NCI-H1092 treated with DMSO at 0.1 percent for 48 hours (cell line): ENCODE measurements around the gene R3HDM4.

Source experiments
- DNase-seq: peaks from one replicate; lab custom pipeline; 2025; lab: John Stamatoyannopoulos, UW

Gene R3HDM4

DNA sequence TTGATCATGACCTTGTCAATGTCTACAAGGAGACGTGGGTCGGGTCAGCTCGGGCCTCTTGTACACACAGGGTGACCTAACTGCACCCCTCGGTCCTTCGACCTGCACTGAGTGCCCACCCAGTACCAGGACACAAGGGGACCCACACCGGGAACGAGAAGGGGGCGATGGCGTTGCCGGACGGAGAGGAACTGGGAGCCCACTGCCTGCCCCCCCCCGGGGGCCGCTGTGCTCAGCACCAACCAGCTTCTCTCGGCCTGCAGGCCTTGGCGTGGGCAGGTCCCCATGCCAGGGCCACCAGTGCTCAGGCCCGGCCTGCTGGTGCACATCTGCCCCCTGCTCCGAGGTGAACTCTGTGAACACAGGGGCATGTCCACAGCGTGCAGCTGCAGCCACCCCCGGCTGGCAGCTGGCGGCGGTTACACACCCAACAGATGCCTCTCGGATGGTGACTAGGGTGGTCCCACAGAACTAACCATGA lies 39.4 kb downstream of the R3HDM4 start:
- no peak for DNase-seq

DNA sequence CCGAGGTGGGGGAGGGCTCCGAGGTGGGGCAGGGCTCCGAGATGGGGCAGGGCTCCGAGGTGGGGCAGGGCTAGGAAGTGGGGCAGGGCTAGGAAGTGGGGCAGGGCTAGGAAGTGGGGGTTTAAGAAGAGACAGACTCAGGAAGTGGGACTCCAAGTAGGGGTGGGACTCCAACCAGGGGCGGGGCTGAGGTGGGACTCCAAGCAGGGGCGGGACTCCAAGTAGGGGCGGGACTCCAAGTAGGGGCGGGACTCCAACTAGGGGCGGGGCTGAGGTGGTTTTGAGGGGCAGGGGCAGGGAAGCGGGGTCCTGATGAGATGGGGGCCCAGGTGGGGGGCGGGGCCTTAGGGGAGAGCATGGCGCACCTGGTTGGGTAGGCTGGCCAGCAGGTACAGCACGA lies 39.9 kb downstream of the R3HDM4 start:
- DNase-seq = no peak

DNA sequence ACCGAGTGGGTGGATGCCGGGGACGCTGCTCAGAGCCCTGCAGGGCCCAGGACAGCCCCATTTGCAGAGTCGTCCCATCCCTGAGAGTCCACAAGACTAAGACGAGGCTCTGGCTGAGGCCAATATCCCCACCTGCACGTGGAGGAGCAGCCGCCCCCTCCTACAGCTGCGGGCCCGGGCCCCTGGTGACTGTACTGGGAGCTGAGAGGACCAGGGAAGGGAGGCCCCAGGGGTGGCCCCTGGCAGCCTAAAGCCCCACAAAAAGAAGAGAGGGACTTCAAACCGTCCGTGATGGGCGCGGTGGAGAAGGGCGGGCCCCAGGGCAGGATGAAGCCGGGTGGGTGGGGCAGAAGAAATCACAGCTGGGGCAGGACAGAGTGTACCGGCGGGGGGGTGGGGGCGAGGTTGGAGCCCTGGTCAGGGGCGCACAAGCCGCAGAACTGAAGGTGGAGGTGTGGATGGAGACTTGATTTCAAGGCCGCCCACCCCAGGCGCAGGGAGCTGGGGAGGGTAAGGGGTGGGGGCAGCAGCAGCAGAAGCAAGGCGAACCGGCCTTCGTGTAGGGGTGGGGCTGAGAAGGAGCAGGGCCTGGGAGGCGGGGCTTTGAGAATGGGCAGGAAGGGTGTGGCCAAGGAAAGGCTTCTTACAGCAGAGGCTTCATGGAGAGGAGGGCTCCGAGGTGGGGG lies 40.6 kb downstream of the R3HDM4 start:
- no peak for DNase-seq

DNA sequence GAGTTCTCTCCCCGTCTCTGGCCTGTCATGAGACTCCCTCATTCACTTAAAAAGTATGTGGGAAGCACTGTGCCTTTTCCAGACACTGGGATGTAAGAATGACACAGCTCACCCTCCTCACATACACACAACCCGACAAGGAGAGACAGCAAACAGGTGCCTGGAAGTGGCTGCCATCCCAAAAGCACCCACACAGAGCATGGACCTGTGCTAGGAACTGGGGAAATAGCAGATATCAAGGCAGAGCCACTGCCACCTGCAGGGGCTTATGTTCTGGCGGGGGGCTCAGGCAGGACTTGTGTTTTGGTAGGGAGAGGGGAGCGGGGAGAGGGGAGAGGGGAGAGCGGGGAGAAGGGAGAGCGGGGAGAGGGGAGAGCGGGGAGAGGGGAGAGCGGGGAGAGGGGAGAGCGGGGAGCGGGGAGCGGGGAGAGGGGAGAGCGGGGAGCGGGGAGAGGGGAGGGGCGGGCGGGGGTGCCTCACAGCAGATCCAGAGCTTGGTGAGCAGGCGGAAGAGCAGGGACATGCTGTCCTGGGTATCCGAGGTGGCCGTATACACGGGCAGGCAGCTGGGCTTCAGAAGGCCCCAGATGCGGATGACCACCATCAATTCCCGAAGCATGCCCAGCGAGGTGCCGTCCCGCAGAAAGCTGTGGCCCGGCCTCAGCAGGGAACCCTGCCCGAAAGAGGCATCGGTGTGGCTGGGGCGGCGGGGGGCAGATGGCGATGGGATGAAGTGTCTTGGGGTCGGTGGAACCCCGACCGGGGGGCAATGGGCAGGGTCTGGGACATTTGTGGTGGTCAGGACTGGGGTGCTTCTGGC lies 41.4 kb downstream of the R3HDM4 start:
- no peak for DNase-seq

DNA sequence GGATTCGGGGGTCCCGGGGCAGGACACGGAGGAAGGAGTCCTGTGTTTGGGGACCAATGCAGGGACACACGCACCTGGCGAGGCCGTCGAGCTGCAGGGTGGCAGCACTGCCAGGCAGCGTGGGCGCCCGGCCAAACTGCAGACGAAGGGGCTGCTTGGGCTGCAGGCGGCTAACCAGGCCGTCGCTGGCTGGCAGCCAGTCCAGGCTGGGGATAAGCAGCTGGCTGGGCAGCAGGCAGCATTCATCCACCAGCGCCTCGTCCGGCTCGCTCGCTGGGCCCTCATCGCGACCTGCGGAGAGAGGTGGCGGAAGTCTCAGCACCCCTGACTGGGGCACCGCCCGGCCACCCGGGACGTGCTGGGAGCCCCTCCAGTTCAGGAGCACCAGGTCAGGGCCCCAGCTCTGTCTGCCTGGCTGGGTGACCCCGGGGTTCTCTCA lies 42.0 kb downstream of the R3HDM4 start:
- DNase-seq = peak; percentile 88

DNA sequence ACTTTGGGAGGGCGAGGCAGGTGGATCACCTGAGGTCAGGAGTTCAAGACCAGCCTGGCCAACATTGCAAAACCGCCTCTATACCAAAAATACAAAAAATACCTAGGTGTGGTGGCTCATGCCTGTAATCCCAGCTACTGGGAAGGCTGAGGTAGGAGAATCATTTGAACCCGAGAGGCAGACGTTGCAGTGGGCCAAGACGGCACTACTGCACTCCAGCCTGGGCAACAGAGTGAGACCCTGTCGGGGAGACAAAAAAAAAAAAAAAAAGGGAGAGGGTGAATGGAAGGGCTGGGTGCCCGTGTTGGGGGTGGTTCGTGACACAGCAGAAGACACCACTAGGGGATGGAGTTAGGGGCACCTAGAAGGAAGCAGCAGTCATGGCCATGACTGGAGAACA lies 42.7 kb downstream of the R3HDM4 start:
- no peak for DNase-seq

DNA sequence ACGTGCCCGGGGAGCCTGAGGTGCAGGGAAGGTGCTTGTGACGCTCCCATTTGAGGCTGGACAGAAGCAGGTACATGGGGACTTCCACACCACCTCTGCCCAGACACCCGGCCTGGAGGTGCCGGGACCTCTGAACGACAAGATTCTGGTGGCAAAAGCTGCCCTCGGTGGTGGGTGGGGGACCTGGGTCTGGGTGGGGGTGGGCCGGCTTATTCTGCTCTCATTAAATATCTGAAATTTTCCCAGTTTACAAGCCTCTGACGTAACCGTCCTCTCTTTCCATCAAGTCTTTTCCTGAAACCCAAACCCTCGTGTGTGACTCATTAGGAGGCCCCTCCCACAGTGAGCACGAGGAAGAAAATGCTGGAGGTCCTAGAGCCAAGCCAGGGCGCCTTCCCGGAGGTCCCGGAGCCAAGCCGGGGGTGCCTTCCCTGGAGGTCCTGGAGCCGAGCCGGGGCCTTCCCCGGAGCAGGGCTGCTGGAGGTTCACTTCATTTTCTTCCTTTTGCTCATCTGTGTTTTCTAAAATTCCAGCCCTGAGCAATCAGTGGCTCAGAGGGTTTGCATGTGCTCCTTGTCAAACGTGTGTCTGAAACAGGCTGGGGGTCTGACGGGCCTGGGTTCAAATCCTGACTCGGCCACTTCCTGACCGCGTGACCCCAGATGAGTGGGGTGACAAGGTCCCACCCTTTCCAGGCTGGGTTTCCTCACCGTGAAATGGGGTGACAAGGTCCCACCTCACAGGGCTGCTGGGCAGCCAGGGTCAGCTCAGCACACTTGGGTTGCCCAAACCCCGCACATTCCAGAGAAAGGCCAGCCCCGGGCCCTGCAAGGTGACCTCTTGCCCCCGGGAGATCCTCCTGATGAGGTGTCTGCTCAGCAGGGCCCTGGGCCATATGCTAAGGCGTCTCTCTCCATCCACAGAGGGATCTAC lies 43.5 kb downstream of the R3HDM4 start:
- DNase-seq = no peak

DNA sequence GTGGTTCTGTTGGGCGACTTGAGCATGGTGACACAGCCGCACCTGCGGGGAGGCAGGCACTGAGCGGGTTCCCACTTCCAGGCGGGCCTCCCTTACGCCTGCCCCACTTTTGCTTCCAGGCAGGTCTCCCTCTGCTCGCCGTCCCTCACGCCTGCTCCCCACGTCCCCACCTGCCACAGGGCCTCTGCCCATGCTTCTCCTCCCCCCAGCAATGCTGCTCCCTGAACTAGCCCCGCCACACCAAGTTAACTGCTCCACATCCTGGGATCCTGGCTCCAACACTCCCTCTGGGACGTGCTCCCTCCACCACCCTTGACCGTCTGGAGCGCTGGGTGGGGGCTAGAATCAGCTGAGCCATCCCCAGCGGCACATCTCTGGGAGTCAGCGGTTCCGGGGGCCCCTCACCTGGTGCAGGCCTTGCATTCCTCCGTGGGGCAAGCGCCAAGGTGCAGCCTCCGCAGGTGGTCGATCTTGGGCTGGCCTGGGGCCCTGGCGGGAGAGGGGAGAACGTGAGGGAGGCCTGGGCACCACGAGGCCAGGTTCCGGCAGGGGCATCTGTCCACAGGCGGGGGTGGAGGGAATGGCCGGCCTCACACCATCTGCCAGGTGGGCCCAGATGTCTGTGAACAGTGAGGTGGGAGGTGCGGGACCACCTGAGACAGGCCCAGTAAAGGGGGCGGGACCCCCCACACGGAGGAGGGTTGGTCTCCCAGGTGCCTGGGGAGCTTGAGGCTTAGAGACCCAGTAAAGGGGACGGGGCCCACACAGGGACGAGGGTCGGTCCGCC lies 44.4 kb downstream of the R3HDM4 start:
- no peak for DNase-seq

DNA sequence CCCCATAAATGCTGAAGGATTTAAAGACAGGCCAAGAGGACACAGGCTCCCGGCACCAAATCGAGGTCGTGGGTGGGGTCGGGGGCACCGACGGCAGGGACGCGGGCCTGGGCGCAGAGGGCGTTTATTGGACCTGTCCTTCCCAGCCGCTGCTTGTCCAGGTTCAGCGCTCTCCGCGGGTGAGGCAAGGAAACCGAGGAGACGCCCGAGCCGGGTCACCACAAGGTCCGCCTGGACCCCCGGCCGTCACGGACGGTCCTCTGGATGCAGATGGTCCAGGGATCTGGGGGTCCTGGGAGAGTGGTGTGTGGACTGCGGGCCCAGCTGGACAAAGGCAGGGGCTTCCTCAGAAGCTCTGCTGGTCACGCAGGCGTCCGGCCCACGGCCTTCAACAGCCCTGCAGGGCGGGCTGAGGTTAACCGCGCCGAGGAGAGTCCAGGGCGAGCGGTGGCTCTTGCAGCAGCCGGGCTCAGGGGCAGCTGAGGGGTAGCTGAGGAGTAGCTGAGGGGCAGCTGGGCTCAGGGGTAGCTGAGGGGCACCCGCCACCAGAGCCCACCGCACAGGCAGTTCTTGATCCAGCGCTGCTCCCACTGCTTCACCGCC lies 45.1 kb downstream of the R3HDM4 start:
- no peak for DNase-seq

DNA sequence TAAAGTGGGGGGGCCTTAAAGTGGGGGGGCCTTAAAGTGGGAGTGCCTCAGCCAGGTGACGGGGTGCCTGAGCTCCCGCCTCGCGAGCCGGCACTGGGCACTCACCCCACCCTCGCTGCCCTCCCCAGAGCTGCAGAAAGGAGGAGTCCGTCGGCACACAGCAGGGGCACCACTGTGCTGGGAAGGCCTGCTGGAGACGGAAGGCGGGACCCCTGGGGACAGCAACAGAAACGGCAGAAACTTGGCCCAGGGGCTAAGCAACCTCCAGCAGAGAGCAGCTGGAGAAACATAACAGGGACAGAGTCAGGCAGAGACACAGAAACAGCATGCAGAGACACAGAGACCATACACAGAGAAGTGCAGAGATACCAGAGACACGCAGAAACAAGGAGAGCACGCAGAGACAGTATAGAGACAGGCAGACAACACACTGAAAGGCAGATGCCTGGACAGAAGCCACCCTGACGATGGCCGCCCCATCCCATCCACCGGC lies 45.7 kb downstream of the R3HDM4 start:
- DNase-seq = no peak

DNA sequence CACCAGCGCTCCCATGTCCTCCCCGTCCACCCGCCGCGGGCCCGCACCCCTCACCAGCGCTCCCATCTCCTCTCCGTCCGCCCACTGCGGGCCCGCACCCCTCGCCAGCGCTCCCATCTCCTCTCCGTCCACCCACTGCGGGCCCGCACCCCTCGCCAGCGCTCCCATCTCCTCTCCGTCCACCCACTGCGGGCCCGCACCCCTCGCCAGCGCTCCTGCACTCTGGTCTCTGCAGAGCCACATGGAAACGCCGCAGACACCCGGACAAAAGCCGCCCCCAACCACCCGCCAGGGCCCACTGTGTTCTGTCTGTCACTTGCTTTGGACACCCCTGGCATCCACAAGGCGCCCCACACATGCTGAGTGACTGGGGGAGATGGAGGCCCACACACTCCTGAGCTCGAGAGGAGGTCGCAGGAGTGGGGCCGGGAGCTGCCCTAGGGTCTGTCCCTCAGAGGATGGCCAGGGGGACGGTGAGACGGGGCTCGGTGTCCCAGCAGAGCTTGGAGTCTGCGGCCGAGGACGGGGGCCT lies 46.2 kb downstream of the R3HDM4 start:
- no peak for DNase-seq

DNA sequence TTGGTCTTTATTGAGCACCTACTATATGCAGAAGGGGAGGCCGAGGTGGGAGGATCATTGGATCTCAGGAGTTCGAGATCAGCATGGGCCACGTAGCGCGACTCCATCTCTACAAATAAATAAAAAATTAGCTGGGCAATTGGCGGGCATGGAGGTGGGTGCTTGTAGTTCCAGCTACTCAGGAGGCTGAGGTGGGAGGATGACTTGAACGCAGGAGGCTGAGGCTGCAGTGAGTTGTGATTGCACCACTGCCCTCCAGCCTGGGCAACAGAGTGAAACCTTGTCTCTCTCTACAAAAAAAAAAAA lies 49.8 kb downstream of the R3HDM4 start:
- DNase-seq = no peak

DNA sequence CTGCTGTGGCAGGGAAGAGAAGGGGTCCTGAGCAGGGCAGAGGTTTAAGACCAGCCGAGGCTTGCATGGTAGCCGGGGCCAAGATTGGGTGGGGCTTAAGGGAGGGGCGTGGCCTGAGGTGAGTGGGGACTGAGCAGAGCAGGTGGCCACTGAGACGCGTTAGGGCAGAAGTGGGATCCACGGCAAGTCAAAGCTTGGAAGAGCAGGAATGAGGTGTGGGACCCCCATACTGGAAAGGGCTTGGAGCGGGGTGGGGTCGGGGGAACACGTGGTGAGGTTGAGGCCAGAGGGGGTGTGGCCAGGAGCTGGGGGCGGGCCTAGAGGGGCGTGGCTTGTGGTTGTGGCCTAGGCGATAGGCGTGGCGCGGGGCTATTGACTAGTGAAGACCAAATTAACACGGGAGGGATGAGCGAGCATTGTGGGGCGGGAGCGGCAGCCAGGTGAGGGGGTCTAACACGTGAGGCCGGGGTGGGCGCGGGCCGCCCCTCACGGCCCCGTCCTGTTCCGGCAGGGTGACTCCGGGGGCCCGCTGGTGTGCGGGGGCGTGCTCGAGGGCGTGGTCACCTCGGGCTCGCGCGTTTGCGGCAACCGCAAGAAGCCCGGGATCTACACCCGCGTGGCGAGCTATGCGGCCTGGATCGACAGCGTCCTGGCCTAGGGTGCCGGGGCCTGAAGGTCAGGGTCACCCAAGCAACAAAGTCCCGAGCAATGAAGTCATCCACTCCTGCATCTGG lies 50.3 kb downstream of the R3HDM4 start:
- no peak for DNase-seq

DNA sequence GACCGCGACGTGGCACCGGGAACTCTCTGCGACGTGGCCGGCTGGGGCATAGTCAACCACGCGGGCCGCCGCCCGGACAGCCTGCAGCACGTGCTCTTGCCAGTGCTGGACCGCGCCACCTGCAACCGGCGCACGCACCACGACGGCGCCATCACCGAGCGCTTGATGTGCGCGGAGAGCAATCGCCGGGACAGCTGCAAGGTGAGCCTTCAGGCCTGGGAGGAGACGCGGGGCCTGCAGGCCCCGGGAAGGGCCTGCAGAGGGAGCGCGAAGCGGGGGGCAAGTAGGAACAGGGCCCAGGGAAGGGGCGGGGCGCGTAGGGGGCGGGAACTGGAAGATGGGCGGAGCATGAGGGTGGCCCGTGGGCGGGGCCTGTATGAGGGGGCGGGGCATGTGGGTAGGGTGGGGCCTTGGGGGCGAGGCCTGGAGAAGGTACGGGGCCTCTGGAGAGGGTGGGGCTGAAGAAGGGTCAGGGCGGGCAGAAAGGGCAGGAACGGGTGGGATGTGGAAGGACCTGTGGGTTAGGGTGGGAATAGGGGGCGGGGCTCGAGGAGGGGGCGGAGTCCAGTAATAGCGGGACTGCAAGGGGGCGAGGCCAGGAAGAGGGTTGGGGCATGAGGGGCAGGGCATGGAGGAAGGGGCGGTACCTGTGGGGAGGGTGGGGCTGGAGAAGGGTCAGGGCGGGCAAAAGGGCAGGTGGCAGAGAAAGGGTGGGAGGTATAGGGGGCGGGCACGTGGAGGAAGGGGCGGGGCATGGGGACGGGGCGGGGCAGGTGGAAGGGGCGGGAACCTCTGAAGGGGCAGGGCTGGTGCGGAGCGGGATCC lies 51.1 kb downstream of the R3HDM4 start:
- DNase-seq = no peak

DNA sequence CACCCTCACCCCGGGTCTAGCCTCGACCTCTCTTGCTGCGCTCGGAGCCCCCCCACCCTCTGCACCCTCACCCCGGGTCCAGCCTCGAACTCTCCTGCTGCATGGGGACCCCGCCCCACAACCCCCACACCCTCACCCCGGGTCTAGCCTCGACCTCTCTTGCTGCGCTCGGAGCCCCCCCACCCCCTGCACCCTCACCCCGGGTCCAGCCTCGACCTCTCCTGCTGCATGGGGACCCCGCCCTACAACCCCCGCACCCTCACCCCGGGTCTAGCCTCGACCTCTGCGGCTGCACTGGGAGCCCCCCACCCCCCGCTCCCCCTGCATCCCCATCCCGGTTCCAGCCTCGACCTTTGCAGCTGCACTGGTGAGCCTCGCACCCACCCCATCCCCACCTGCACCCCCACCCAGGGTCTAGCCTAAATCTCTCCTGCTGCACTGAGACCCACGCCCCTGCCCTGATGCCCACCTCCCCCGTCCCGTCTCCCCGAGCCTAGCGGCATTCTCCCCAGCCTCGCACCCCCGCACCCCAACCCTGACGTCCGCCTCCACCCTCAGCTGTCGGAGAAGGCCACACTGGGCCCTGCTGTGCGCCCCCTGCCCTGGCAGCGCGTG lies 51.8 kb downstream of the R3HDM4 start:
- DNase-seq = no peak

DNA sequence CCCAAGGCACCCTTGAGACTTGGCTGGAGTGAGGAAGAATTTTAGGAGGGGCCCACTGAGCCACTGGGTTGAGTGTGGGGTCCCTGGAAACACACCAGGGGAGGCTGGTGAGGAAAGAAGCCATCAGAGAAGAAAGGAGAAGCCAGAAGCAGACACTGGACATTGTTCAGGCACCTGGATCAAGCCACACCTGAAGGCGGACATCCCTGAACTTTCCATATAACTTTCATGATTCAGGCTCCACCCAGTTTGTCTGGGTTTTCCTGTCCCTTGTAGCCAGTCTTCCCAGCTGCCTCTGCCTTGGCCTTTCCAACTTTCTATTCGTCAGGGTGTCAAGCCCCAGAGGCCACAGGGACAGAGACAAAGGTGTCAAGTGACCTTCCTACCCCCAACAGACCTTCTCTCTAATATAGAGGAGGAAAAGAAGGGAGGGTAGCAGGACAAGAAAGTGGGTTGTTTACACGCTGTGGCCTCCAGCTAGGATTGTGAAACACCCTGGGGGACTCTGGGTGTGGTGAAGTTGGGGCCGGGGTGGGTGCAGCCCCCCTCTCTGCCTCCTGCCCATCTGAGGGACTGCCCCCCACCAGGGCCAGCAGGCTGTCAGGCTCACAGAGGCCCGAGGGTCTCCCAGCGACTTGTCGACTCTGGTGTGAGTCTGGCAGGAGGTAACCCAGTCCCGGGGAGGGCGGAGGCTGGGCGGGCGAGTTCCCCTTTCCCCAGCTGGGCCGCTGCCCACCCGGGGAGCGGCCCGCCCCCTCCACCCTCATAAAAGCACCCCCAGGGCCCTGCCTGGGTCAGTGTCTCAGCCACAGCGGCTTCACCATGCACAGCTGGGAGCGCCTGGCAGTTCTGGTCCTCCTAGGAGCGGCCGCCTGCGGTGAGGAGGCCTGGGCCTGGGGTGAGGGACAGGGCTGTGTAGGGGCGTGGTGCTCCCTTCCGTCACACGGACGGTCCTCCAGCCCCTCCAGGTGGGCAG lies 53.9 kb downstream of the R3HDM4 start, which contains the start of gene CFD:
Gene CFD, plus strand, starts transcription at position 797 of the 976 bp plus-strand sequence. Its CDS starts 26 bp downstream, at position 823.
- no peak for DNase-seq

DNA sequence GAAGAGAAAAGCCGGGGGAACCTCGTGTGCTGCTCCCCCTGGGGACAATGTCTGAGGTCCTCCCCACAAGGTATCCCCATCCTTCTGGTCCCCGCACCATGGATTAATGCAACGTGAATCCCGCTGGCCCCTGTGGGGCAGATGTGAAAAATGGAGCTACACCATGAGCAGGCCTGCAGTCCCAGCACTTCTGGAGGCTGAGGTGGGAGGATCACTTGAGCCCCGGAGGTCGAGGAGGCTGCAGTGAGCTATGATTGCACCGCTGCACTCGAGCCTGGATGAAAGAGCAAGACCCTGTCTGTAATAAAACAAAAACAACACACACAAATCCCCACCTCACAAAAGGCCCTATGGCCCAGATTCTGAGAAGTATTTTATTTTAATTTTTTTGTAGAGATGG lies 54.7 kb downstream of the R3HDM4 start:
- no peak for DNase-seq
